WTC11 (cell line): ENCODE data around the gene PRKD1. TPM values are rescaled to one million over a fixed set of nuclear protein-coding genes. Genes with fewer than 3 reads are reported as not detected.

Source experiments
- ATAC-seq: fragments of 200-7000 bp; cut with Tn5 transposase; 2 replicates; pipeline ENCODE4 v1.10.0; 2021; ENCODE audit warnings: mild to moderate bottlenecking, moderate library complexity
- CTCF ChIA-PET: fragments of 300-600 bp; sonication (Branson Sonifier 250); formaldehyde crosslinking; loops from one replicate; lab custom pipeline; 2021; ENCODE audit warnings: antibody characterized with exemption; lab: Charles Lee
- POLR2A ChIA-PET: fragments of 350-600 bp; sonication (Branson Sonifier 250); formaldehyde crosslinking; loops from one replicate; lab custom pipeline; 2021; ENCODE audit warnings: antibody characterized with exemption; lab: Charles Lee
- DNase-seq: peaks from one replicate; pipeline ENCODE4 v3.0.0; 2021; ENCODE audit warnings: low spot score
- H3K27ac Mint-ChIP-seq: 2 replicates; pipeline ENCODE4 v1.8.0; 2021; ENCODE audit warnings: mixed read lengths
- H3K27me3 Mint-ChIP-seq: 2 replicates; pipeline ENCODE4 v1.8.0; 2021; ENCODE audit warnings: low read depth, mild to moderate bottlenecking, moderate library complexity, mixed read lengths
- H3K36me3 Mint-ChIP-seq: 2 replicates; pipeline ENCODE4 v1.8.0; 2021; ENCODE audit warnings: mixed read lengths
- H3K4me1 Mint-ChIP-seq: 2 replicates; pipeline ENCODE4 v1.8.0; 2022; ENCODE audit warnings: mixed read lengths
- H3K4me3 Mint-ChIP-seq: 2 replicates; pipeline ENCODE4 v1.8.0; 2021; ENCODE audit warnings: mild to moderate bottlenecking, moderate library complexity, mixed read lengths
- H3K9me3 Mint-ChIP-seq: 2 replicates; pipeline ENCODE4 v1.8.0; 2021; ENCODE audit warnings: mixed read lengths
- ARID4B ChIP-seq: sonication (generic); formaldehyde crosslinking; IDR thresholded peaks from 2 replicates; pipeline ENCODE4 v1.8.0; 2023; ENCODE audit warnings: missing genetic modification reagents, mild to moderate bottlenecking, borderline replicate concordance
- EMX1 ChIP-seq: fragments of 250-450 bp; sonication (Bioruptor Pico); IDR thresholded peaks from 2 replicates; pipeline ENCODE4 v1.8.0; 2021; ENCODE audit warnings: mild to moderate bottlenecking
- ESRRA ChIP-seq: sonication (generic); formaldehyde crosslinking; IDR thresholded peaks from 2 replicates; pipeline ENCODE4 v1.8.1; 2022; ENCODE audit warnings: mild to moderate bottlenecking, missing genetic modification reagents, borderline replicate concordance
- GTF2I ChIP-seq: fragments of 250-450 bp; sonication (Bioruptor Pico); conservative IDR thresholded peaks from 2 replicates; pipeline ENCODE4 v1.4.0; 2021; ENCODE audit warnings: mild to moderate bottlenecking
- MXD4 ChIP-seq: fragments of 250-450 bp; sonication (Bioruptor Pico); IDR thresholded peaks from 2 replicates; pipeline ENCODE4 v1.8.0; 2021; ENCODE audit warnings: mild to moderate bottlenecking, moderate library complexity, borderline replicate concordance
- NFATC4 ChIP-seq: fragments of 250-450 bp; sonication (Bioruptor Pico); IDR thresholded peaks from 2 replicates; pipeline ENCODE4 v1.9.0; 2021; ENCODE audit warnings: mild to moderate bottlenecking
- NFYB ChIP-seq: sonication (generic); formaldehyde crosslinking; conservative IDR thresholded peaks from 2 replicates; pipeline ENCODE4 v1.8.0; 2022; ENCODE audit warnings: low read depth, missing genetic modification reagents
- PRRX2 ChIP-seq: fragments of 250-450 bp; sonication (Bioruptor Pico); IDR thresholded peaks from 2 replicates; pipeline ENCODE4 v1.8.0; 2021; ENCODE audit warnings: mild to moderate bottlenecking
- TEAD1 ChIP-seq: sonication (generic); formaldehyde crosslinking; IDR thresholded peaks from 2 replicates; pipeline ENCODE4 v1.8.0; 2022; ENCODE audit warnings: mild to moderate bottlenecking, missing genetic modification reagents
- TP53 ChIP-seq: sonication (generic); formaldehyde crosslinking; IDR thresholded peaks from 2 replicates; pipeline ENCODE4 v1.8.1; 2023; ENCODE audit warnings: mild to moderate bottlenecking, missing genetic modification reagents
- ZBTB21 ChIP-seq: sonication (generic); formaldehyde crosslinking; IDR thresholded peaks from 2 replicates; pipeline ENCODE4 v1.8.1; 2023; ENCODE audit warnings: mild to moderate bottlenecking, missing genetic modification reagents, borderline replicate concordance
- ZNF263 ChIP-seq: sonication (generic); formaldehyde crosslinking; IDR thresholded peaks from 2 replicates; pipeline ENCODE4 v1.8.1; 2022; ENCODE audit warnings: low read depth, mild to moderate bottlenecking, moderate library complexity, missing genetic modification reagents
- ZNF423 ChIP-seq: fragments of 250-450 bp; sonication (Bioruptor Pico); IDR thresholded peaks from 2 replicates; pipeline ENCODE4 v2.1.2; 2022; ENCODE audit warnings: mild to moderate bottlenecking, moderate library complexity
- ZNF532 ChIP-seq: fragments of 250-450 bp; sonication (Bioruptor Pico); IDR thresholded peaks from 2 replicates; pipeline ENCODE4 v1.9.0; 2021; ENCODE audit warnings: mild to moderate bottlenecking, borderline replicate concordance
- total RNA-seq: library from RNA; stranded (reverse); gene quantifications from 3 replicates; pipeline ENCODE4 v1.2.3, GENCODE V29; 2021
- TF ChIP-seq, protein P1 (sequence below): sonication (generic); formaldehyde crosslinking; IDR thresholded peaks from 2 replicates; pipeline ENCODE4 v1.8.1; 2023; ENCODE audit warnings: mild to moderate bottlenecking, missing genetic modification reagents

The PRKD1 gene
- total RNA-seq, 1 experiment from 2014 or later = 7.6 TPM

GRCh38 chr14:29906256-29906870 is 21.3 kb downstream of the PRKD1 start (continued):
- no peak for TF ChIP-seq ZNF532 (CRISPR knock-in tag)
- no peak for TF ChIP-seq ZNF423 (CRISPR knock-in tag)

DNA sequence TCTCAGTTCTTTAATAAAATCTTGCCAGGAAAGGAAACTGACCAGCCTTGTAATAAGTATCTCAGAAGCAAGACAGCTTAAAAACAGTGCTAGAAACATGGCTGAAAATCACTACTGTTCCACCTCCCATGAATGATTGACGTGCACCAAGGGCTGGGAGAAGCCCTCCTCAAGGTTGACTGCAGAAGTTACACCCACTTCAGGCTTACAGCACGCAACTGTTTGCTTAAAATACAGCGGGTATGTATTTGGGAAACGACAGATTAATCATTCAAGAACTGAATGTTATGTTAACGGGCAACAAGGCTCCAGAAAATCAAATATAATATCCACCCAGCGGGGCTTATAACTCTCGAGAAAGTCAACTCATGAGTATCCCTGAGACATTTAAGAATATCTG is 22.1 kb downstream of the PRKD1 start:
- peaks cover 13% of the 10 kb centered on the region for H3K4me1 Mint-ChIP-seq
- H3K4me3 Mint-ChIP-seq = no peak overlapping the region
- ATAC-seq = no peak
- DNase-seq = no peak
- ChIA-PET POLR2A (no interaction called here), CTCF (no interaction called here)
- H3K36me3 Mint-ChIP-seq = peaks cover 17% of the 10 kb centered on the region
- H3K27me3 Mint-ChIP-seq = no peaks in the 10 kb centered on the region
- no peak for TF ChIP-seq ESRRA
- TF ChIP-seq ZNF263 (CRISPR knock-in tag) = no peak
- TF ChIP-seq ARID4B (CRISPR knock-in tag) = no peak
- TF ChIP-seq TEAD1 (CRISPR knock-in tag) = no peak
- no peak for TF ChIP-seq EMX1 (CRISPR knock-in tag)
- no peak for TF ChIP-seq NFYB (CRISPR knock-in tag)
- TF ChIP-seq NFATC4 (CRISPR knock-in tag) = no peak
- no peak overlapping the region for H3K27ac Mint-ChIP-seq
- peaks cover 21% of the 10 kb centered on the region for H3K9me3 Mint-ChIP-seq

GRCh38 chr14:29900609-29901350 is 26.9 kb downstream of the PRKD1 start:
- no peaks in the 10 kb centered on the region for H3K36me3 Mint-ChIP-seq
- ChIA-PET CTCF (no interaction called here), POLR2A (no interaction called here)
- H3K27me3 Mint-ChIP-seq = no peaks in the 10 kb centered on the region
- H3K4me1 Mint-ChIP-seq = 0 out of 2 replicates have a peak, but pooled peaks cover 3% of the 10 kb centered on the region
- no peak overlapping the region for H3K27ac Mint-ChIP-seq
- TF ChIP-seq GTF2I (no peak), MXD4 (CRISPR knock-in tag) (no peak), TP53 (CRISPR knock-in tag) (no peak), PRRX2 (CRISPR knock-in tag) (no peak), ZBTB21 (CRISPR knock-in tag) (no peak)
- TF ChIP-seq, protein P1, sequence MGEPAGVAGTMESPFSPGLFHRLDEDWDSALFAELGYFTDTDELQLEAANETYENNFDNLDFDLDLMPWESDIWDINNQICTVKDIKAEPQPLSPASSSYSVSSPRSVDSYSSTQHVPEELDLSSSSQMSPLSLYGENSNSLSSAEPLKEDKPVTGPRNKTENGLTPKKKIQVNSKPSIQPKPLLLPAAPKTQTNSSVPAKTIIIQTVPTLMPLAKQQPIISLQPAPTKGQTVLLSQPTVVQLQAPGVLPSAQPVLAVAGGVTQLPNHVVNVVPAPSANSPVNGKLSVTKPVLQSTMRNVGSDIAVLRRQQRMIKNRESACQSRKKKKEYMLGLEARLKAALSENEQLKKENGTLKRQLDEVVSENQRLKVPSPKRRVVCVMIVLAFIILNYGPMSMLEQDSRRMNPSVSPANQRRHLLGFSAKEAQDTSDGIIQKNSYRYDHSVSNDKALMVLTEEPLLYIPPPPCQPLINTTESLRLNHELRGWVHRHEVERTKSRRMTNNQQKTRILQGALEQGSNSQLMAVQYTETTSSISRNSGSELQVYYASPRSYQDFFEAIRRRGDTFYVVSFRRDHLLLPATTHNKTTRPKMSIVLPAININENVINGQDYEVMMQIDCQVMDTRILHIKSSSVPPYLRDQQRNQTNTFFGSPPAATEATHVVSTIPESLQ (CRISPR knock-in tag) = no peak
- H3K4me3 Mint-ChIP-seq = no peak overlapping the region
- DNase-seq (no peak), ATAC-seq (no peak)
- peaks cover 10% of the 10 kb centered on the region for H3K9me3 Mint-ChIP-seq
